HG02943 (cell line): ENCODE data around the gene GPC1.

ENCODE experiments used
- ATAC-seq: cut with Tn5 transposase; IDR thresholded peaks from one replicate; pipeline ENCODE4 v1.9.1; 2021; ENCODE audit warnings: mild to moderate bottlenecking, low read depth, moderate library complexity; ENCODE audit not compliant: unreplicated experiment

GPC1 gene

GRCh38 chr2:240508832-240509545 is 73.5 kb downstream of the GPC1 start:
- ATAC-seq, result no peak

GRCh38 chr2:240509667-240510512 is 74.4 kb downstream of the GPC1 start:
- ATAC-seq, result no peak

- ATAC-seq, result no peak
Observed at GRCh38 chr2:240510513-240511210, 75.2 kb downstream of the GPC1 start.

GRCh38 chr2:240511351-240512108 is 76.1 kb downstream of the GPC1 start:
- ATAC-seq, result no peak

- ATAC-seq, result no peak
Observed at GRCh38 chr2:240512109-240512485, 76.6 kb downstream of the GPC1 start.

- no peak for ATAC-seq
Observed at GRCh38 chr2:240512666-240513535, 77.4 kb downstream of the GPC1 start.

GRCh38 chr2:240513549-240514287 is 78.3 kb downstream of the GPC1 start:
- ATAC-seq, result peak; percentile 84

- ATAC-seq, result no peak
Observed at GRCh38 chr2:240514631-240515030, 79.2 kb downstream of the GPC1 start.

- ATAC-seq, result no peak
Observed at GRCh38 chr2:240517342-240517741, 81.9 kb downstream of the GPC1 start.
